ENCODE results near the gene KCNK15.

The KCNK15 gene

GRCh38 chr20:44705364-44706094 lies 40.1 kb upstream of the KCNK15 start:
- TF ChIP-seq CTCF (IDR thresholded peaks at IDR 0.05; ENCODE audit: insufficient read depth, low read length, poor library complexity, severe bottlenecking): no peak
- Histone ChIP-seq H3K36me3 (ENCODE audit: control insufficient read depth, insufficient read depth, low read length) (no peaks in the 10 kb centered on the region), H3K4me3 (replicated peaks; ENCODE audit: low read depth, low read length) (no peak overlapping the region), H3K27me3 (replicated peaks; ENCODE audit: control insufficient read depth, insufficient read depth, low read length) (no peaks in the 10 kb centered on the region)
- DNase-seq (ENCODE audit: extremely low read depth, insufficient read length): no peak

- H3K27me3 ChIP-seq (replicated peaks; ENCODE audit: control insufficient read depth, insufficient read depth, low read length): no peaks in the 10 kb centered on the region
- no peaks in the 10 kb centered on the region for H3K36me3 ChIP-seq (ENCODE audit: control insufficient read depth, insufficient read depth, low read length)
- H3K4me3 ChIP-seq (replicated peaks; ENCODE audit: low read depth, low read length): no peak overlapping the region
- TF ChIP-seq CTCF (IDR thresholded peaks at IDR 0.05; ENCODE audit: insufficient read depth, low read length, poor library complexity, severe bottlenecking): no peak
- DNase-seq (ENCODE audit: extremely low read depth, insufficient read length): no peak
Observed at GRCh38 chr20:44706301-44707017, 39.2 kb upstream of the KCNK15 start.

GRCh38 chr20:44707018-44707579 lies 38.6 kb upstream of the KCNK15 start:
- TF ChIP-seq CTCF (IDR thresholded peaks at IDR 0.05; ENCODE audit: insufficient read depth, low read length, poor library complexity, severe bottlenecking): no peak

GRCh38 chr20:44709380-44709779 lies 36.3 kb upstream of the KCNK15 start:
- no peaks in the 10 kb centered on the region for H3K36me3 ChIP-seq (ENCODE audit: control insufficient read depth, insufficient read depth, low read length)
- DNase-seq (ENCODE audit: extremely low read depth, insufficient read length): no peak
- no peak overlapping the region for H3K4me3 ChIP-seq (replicated peaks; ENCODE audit: low read depth, low read length)
- TF ChIP-seq CTCF (IDR thresholded peaks at IDR 0.05; ENCODE audit: insufficient read depth, low read length, poor library complexity, severe bottlenecking): no peak
- H3K27me3 ChIP-seq (replicated peaks; ENCODE audit: control insufficient read depth, insufficient read depth, low read length): no peaks in the 10 kb centered on the region

More at GRCh38 chr20:44707018-44707579, 38.6 kb upstream of the KCNK15 start:
- Histone ChIP-seq H3K36me3 (ENCODE audit: control insufficient read depth, insufficient read depth, low read length) (no peaks in the 10 kb centered on the region), H3K4me3 (replicated peaks; ENCODE audit: low read depth, low read length) (no peak overlapping the region), H3K27me3 (replicated peaks; ENCODE audit: control insufficient read depth, insufficient read depth, low read length) (no peaks in the 10 kb centered on the region)
- DNase-seq (ENCODE audit: extremely low read depth, insufficient read length): no peak

- H3K27me3 ChIP-seq (replicated peaks; ENCODE audit: control insufficient read depth, insufficient read depth, low read length): no peaks in the 10 kb centered on the region
- H3K4me3 ChIP-seq (replicated peaks; ENCODE audit: low read depth, low read length): no peak overlapping the region
- no peak for TF ChIP-seq CTCF (IDR thresholded peaks at IDR 0.05; ENCODE audit: insufficient read depth, low read length, poor library complexity, severe bottlenecking)
- no peak for DNase-seq (ENCODE audit: extremely low read depth, insufficient read length)
- no peaks in the 10 kb centered on the region for H3K36me3 ChIP-seq (ENCODE audit: control insufficient read depth, insufficient read depth, low read length)
Observed at GRCh38 chr20:44709797-44710196, 35.9 kb upstream of the KCNK15 start.

All from GM06990 (cell line).